Endodermal cell (in vitro differentiated cells): ENCODE data around the gene PRPSAP1. TPM values are rescaled to one million over a fixed set of nuclear protein-coding genes. Genes with fewer than 3 reads are reported as not detected.

ENCODE experiments used
- DNase-seq: peaks from one replicate; pipeline ENCODE4 v3.0.0-alpha.2; 2017
- H3K27ac ChIP-seq: 2 replicates; pipeline ENCODE4 v1.5.1; 2013; ENCODE audit warnings: mild to moderate bottlenecking, low read depth, low read length, moderate library complexity
- H3K27me3 ChIP-seq: 2 replicates; pipeline ENCODE4 v1.6.1; 2013; ENCODE audit warnings: mild to moderate bottlenecking, low read length, moderate library complexity; ENCODE audit not compliant: insufficient read depth, control insufficient read depth, poor library complexity, severe bottlenecking
- H3K36me3 ChIP-seq: 2 replicates; pipeline ENCODE4 v1.7.0; 2013; ENCODE audit warnings: mild to moderate bottlenecking, low read length, moderate library complexity; ENCODE audit not compliant: control insufficient read depth, insufficient read depth
- H3K4me1 ChIP-seq: one replicate; pipeline ENCODE4 v1.7.0; 2013; ENCODE audit warnings: low read length; ENCODE audit not compliant: control insufficient read depth, insufficient read depth
- H3K4me3 ChIP-seq: 2 replicates; pipeline ENCODE4 v1.5.1; 2013; ENCODE audit warnings: mild to moderate bottlenecking, low read length, moderate library complexity
- H3K9ac ChIP-seq: 2 replicates; pipeline ENCODE4 v1.6.1; 2013; ENCODE audit warnings: mild to moderate bottlenecking, low read length, moderate library complexity; ENCODE audit not compliant: poor library complexity, severe bottlenecking; ENCODE audit errors: extremely low read depth
- H3K9me3 ChIP-seq: 2 replicates; pipeline ENCODE4 v1.6.1; 2013; ENCODE audit warnings: mild to moderate bottlenecking, low read length, moderate library complexity; ENCODE audit not compliant: control insufficient read depth
- H3K27ac Mint-ChIP-seq: 2 replicates; pipeline ENCODE4 v1.8.0; 2020; ENCODE audit warnings: mixed read lengths
- H3K27me3 Mint-ChIP-seq: 2 replicates; pipeline ENCODE4 v1.8.0; 2021; ENCODE audit warnings: mild to moderate bottlenecking, mixed read lengths; ENCODE audit not compliant: insufficient read depth
- H3K36me3 Mint-ChIP-seq: 2 replicates; pipeline ENCODE4 v1.8.0; 2020; ENCODE audit warnings: low read depth, mixed read lengths
- H3K4me1 Mint-ChIP-seq: 2 replicates; pipeline ENCODE4 v1.8.0; 2020; ENCODE audit warnings: mixed read lengths
- H3K4me3 Mint-ChIP-seq: 2 replicates; pipeline ENCODE4 v1.8.0; 2020; ENCODE audit warnings: mild to moderate bottlenecking, moderate library complexity, mixed read lengths
- H3K9me3 Mint-ChIP-seq: 2 replicates; pipeline ENCODE4 v1.8.0; 2020; ENCODE audit warnings: mild to moderate bottlenecking, mixed read lengths
- CTCF ChIP-seq: fragments of 200-600 bp; sonication (generic); conservative IDR thresholded peaks from 2 replicates; pipeline ENCODE4 v1.5.0; 2021; ENCODE audit warnings: antibody characterized with exemption, mild to moderate bottlenecking
- WGBS, 2 experiments: methylation state at CpG; one replicate each; pipeline versions ENCODE4 v1.1.5 to v1.1.7; 2013; ENCODE audit warnings: missing lambda C conversion rate in 2 of 2, mixed read lengths in 1 of 2; ENCODE audit not compliant: insufficient coverage in 1 of 2, insufficient read length in 1 of 2; 5-methylcytosine and 5-hydroxymethylcytosine counted together
- total RNA-seq, 2 donors: library from RNA; stranded (reverse); fragmentation: NEBNext Ultra II Directional in 1 of 2; extraction: Animal tissue kit (Norgen Biotek cat#: 25700) in 1 of 2; gene quantifications; 2 replicates in 1 of 2; 3 replicates in 1 of 2; pipeline ENCODE4 v1.2.1, GENCODE V29; 2021

The PRPSAP1 gene
- total RNA-seq, 2 donors from 2014 or later: 60.9 to 89.8 TPM

DNA sequence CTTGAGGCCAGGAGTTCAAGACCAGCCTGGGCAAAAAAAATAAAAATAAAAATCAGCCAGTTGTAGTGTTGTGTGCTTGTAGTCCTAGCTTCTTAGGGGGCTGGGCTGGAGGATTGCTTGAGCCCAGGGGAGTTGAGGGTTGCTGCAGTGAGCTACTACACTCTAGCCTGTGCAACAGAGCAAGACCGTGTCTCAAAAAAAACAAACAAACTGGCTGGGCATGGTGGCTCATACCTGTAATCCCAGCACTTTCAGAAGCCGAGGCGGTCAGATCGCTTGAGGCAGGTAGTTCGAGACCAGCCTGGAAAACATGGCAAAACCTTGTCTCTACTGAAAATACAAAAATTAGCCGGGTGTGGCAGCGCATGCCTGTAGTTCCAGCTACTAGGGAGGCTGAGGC lies 93.5 kb downstream of the PRPSAP1 start:
- Mint-ChIP-seq H3K27ac (no peak overlapping the region), H3K4me3 (no peak overlapping the region), H3K27me3 (peaks cover 2% of the 10 kb centered on the region), H3K4me1 (peaks cover 22% of the 10 kb centered on the region), H3K36me3 (no peaks in the 10 kb centered on the region), H3K9me3 (peaks cover 10% of the 10 kb centered on the region)
- no peak for DNase-seq
- WGBS, 2 experiments: 93 to 97% methylated on average over 7 of the region's 7 CpGs
- Histone ChIP-seq H3K9me3 (no peaks in the 10 kb centered on the region), H3K9ac (no peak overlapping the region), H3K4me1 (peaks cover 7% of the 10 kb centered on the region), H3K36me3 (no peaks in the 10 kb centered on the region), H3K27me3 (no peaks in the 10 kb centered on the region), H3K27ac (no peak overlapping the region), H3K4me3 (no peak overlapping the region)
- no peak for TF ChIP-seq CTCF

Other genes with a start within 250 kb of the PRPSAP1 start
- gene FOXJ1, start 212.7 kb downstream of the PRPSAP1 start, total RNA-seq: 10 to 100 TPM; 17.8 to 23.6 TPM
- 10 to 100 TPM in 1 of 2 donors, 1 to 10 TPM in 1; 9.6 to 11.2 TPM for gene RNF157, start 113.4 kb downstream of the PRPSAP1 start, total RNA-seq
- gene UBALD2, start 88.6 kb downstream of the PRPSAP1 start, total RNA-seq: 10 to 100 TPM; 36.0 to 46.0 TPM
- 1 to 10 TPM; 3.5 to 5.0 TPM for gene QRICH2, start 45.6 kb downstream of the PRPSAP1 start, total RNA-seq
- gene SPHK1, start 30.7 kb upstream of the PRPSAP1 start, total RNA-seq: 1 to 10 TPM; 1.5 to 1.8 TPM
- 10 to 100 TPM; 45.4 to 46.5 TPM for gene UBE2O, start 99.2 kb upstream of the PRPSAP1 start, total RNA-seq
- not detected for gene AANAT, start 113.7 kb upstream of the PRPSAP1 start, total RNA-seq
- 10 to 100 TPM; 28.5 to 31.1 TPM for gene RHBDF2, start 147.5 kb upstream of the PRPSAP1 start, total RNA-seq
- gene CYGB, start 183.8 kb upstream of the PRPSAP1 start, total RNA-seq: 1 to 10 TPM; 2.0 to 3.4 TPM
- gene PRCD, start 186.1 kb upstream of the PRPSAP1 start, total RNA-seq: 1 to 10 TPM; 3.2 to 4.8 TPM
- gene ST6GALNAC2, start 231.9 kb upstream of the PRPSAP1 start, total RNA-seq: 10 to 100 TPM; 15.1 to 26.9 TPM